ENCODE measurements around the gene CACNB4. TPM values are rescaled to one million over a fixed set of nuclear protein-coding genes. Genes with fewer than 3 reads are reported as not detected.
A peak's percentile ranks its signal among the peaks of the same experiment; 100 is the strongest.

Gene CACNB4
- total RNA-seq, 1 experiment from 2014 or later, result 2.0 TPM

DNA sequence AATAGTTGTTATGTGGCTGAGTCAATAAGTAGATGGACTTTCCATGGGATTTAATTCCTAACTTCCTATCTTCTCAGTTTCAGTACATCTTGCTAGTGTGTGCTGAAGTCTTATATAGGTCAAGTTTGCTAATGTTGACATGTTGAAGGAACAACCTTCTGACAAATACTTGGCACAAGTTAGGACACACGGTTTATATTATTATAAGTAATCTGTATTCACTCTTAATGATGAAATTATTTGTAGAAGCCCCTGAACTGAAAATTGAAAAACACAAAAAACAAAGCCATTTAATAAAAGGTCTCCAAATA lies 289.8 kb downstream of the CACNB4 start:
- Histone ChIP-seq H3K4me2 (ENCODE audit: low read length) (no peak overlapping the region), H3K9me3 (ENCODE audit: control insufficient read depth in 1 of 2, insufficient read depth in 1 of 2, low read depth in 1 of 2, low read length in 2 of 2) (no peaks in the 10 kb centered on the region), H3K27me3 (ENCODE audit: insufficient read depth, low read length) (no peaks in the 10 kb centered on the region), H3K79me2 (ENCODE audit: insufficient read depth, low read length) (peaks cover 17% of the 10 kb centered on the region; the same call in 1 of the 2 replicates), H4K20me1 (ENCODE audit: insufficient read depth) (peaks cover 9% of the 10 kb centered on the region; the same call in 1 of the 2 replicates), H3K4me1 (ENCODE audit: control insufficient read depth in 1 of 2, insufficient read depth in 2 of 2, low read length in 2 of 2) (no peaks in the 10 kb centered on the region), H3K36me3 (ENCODE audit: control insufficient read depth in 1 of 2, insufficient read depth in 2 of 2, low read length in 2 of 2) (peaks cover 20 to 21% of the 10 kb centered on the region in 2 experiments), H3K4me3 (replicated peaks in 1 of 2; ENCODE audit: low read depth in 1 of 2, low read length in 2 of 2) (no peak overlapping the region), H2AFZ (ENCODE audit: low read depth, low read length, poor library complexity, severe bottlenecking) (no peak overlapping the region), H3K9ac (ENCODE audit: low read length) (no peak overlapping the region), H3K9me2 (ENCODE audit: insufficient read depth) (no peaks in the 10 kb centered on the region), H3K27ac (ENCODE audit: low read depth, low read length) (no peak overlapping the region)
- ATAC-seq, result no peak
- CTCF ChIA-PET, result interaction anchor here (1.4 kb wide), 1 partner anchor 42 kb away, joined by 3 read pairs; no protein-coding TSS in a partner anchor
- RAD21 ChIA-PET (ENCODE audit: low non-redundant PET in 1 of 2, low total read pairs in 2 of 2, uncharacterized antibody in 2 of 2, unreplicated experiment in 2 of 2), result no interaction called here
- TF ChIP-seq SP1 (IDR thresholded peaks at IDR 0.05; ENCODE audit: low read depth) (no peak), RAD21 (IDR thresholded peaks at IDR 0.05; ENCODE audit: low read depth) (no peak), EGR1 (IDR thresholded peaks at IDR 0.05; ENCODE audit: low read depth) (no peak), EZH2 (IDR thresholded peaks at IDR 0.05) (no peak)
- TF ChIP-seq, protein P1, sequence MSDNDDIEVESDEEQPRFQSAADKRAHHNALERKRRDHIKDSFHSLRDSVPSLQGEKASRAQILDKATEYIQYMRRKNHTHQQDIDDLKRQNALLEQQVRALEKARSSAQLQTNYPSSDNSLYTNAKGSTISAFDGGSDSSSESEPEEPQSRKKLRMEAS (IDR thresholded peaks at IDR 0.05), result no peak
- intact Hi-C loops (cut with micrococcal nuclease), result no loop called here
- no TSS peak for BruUV-seq (replicated peaks)
- POLR2A ChIA-PET, result no interaction called here
- no peak for DNase-seq (ENCODE audit: low read depth, low spot score)

DNA sequence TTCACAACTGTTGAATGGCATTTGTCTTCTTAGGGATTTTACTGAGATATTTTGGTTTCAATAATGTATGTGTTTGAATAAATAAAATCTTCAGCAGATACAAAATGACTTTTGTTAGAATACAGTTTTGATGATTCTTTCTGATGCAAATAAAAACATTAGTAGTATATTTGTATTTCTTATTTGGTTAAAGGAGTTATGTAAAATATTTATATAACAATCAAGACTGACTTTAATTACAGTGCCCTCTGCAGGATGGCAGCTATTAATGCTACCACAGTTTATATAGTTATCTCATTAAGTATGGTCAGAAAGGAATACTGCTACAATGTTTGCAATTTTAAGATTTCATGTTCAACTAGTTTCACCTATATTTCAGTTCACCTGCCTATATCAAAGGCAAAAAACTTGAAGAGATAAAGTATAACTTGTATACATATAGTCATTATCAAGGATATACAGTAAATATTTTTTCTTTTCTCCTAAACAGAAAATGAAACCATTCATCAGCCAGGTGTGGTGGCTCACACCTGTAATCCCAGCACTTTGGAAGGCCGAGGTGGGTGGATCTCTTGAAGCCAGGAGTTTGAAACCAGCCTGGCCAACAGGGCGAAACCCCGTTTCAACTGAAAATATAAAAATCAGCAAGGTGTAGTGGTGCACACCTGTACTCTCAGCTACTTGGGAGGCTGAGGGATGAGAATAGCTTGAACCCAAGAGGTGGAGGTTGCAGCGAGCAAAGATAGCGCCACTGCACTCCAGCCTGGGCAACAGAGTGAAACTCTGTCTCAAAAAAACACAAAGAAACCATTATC lies 290.4 kb downstream of the CACNB4 start:
- ChIA-PET POLR2A (interaction anchor here (1.4 kb wide), 1 partner anchor 20 kb away, joined by 4 read pairs; the partner anchor contains the start of gene ARL5A), RAD21 (ENCODE audit: low non-redundant PET in 1 of 2, low total read pairs in 2 of 2, uncharacterized antibody in 2 of 2, unreplicated experiment in 2 of 2) (no interaction called here), CTCF (interaction anchor here (1.0 to 1.4 kb wide), 3 partner anchors 9 to 43 kb away, joined by 3 read pairs; partner anchors contain the start of gene ARL5A)
- H3K36me3 ChIP-seq (ENCODE audit: control insufficient read depth in 1 of 2, insufficient read depth in 2 of 2, low read length in 2 of 2), result peaks cover 18% of the 10 kb centered on the region in 2 experiments
- no peak overlapping the region for H3K4me2 ChIP-seq (ENCODE audit: low read length)
- H3K4me3 ChIP-seq (replicated peaks in 1 of 2; ENCODE audit: low read depth in 1 of 2, low read length in 2 of 2), result no peak overlapping the region
- peak; percentile 61 for ATAC-seq
- H3K27me3 ChIP-seq (ENCODE audit: insufficient read depth, low read length), result no peaks in the 10 kb centered on the region
- intact Hi-C loops (cut with micrococcal nuclease), result no loop called here
- no peaks in the 10 kb centered on the region for H3K9me2 ChIP-seq (ENCODE audit: insufficient read depth)
- no peaks in the 10 kb centered on the region for H3K4me1 ChIP-seq (ENCODE audit: control insufficient read depth in 1 of 2, insufficient read depth in 2 of 2, low read length in 2 of 2)
- H3K79me2 ChIP-seq (ENCODE audit: insufficient read depth, low read length), result peaks cover 17% of the 10 kb centered on the region; the same call in 1 of the 2 replicates
- no peak for TF ChIP-seq ZNF274 (IDR thresholded peaks at IDR 0.05; ENCODE audit: low read depth, low read length)
- no peak for TF ChIP-seq EZH2phosphoT487 (IDR thresholded peaks at IDR 0.05; ENCODE audit: borderline replicate concordance)
- peak; percentile 29 to 61 (median 32); a peak in 4 of 6 replicates for TF ChIP-seq CTCF (IDR thresholded peaks at IDR 0.05 in 2 of 3, conservative IDR thresholded peaks at IDR 0.05 in 1 of 3; ENCODE audit: borderline replicate concordance in 1 of 3, insufficient read depth in 1 of 3, low read depth in 2 of 3, low read length in 2 of 3)
- TF ChIP-seq RAD21 (IDR thresholded peaks at IDR 0.05; ENCODE audit: low read depth), result peak; percentile 42
- TF ChIP-seq EGR1 (IDR thresholded peaks at IDR 0.05; ENCODE audit: low read depth), result no peak
- H3K9me3 ChIP-seq (ENCODE audit: control insufficient read depth in 1 of 2, insufficient read depth in 1 of 2, low read depth in 1 of 2, low read length in 2 of 2), result no peaks in the 10 kb centered on the region
- no TSS peak for BruUV-seq (replicated peaks)
- no peak overlapping the region for H3K9ac ChIP-seq (ENCODE audit: low read length)
- H4K20me1 ChIP-seq (ENCODE audit: insufficient read depth), result peaks cover 9% of the 10 kb centered on the region; the same call in 1 of the 2 replicates
- H3K27ac ChIP-seq (ENCODE audit: low read depth, low read length), result no peak overlapping the region
- no peak for DNase-seq (ENCODE audit: low read depth, low spot score)
- no peak overlapping the region for H2AFZ ChIP-seq (ENCODE audit: low read depth, low read length, poor library complexity, severe bottlenecking)

All from HCT116 (cell line).